ENCODE measurements around the gene TUBAL3.
"Not testable (repeated sequence)": the region's sequence is repeated elsewhere in the genome, so short reads cannot be mapped to it uniquely, and the experiment has no call there.

The TUBAL3 gene

DNA sequence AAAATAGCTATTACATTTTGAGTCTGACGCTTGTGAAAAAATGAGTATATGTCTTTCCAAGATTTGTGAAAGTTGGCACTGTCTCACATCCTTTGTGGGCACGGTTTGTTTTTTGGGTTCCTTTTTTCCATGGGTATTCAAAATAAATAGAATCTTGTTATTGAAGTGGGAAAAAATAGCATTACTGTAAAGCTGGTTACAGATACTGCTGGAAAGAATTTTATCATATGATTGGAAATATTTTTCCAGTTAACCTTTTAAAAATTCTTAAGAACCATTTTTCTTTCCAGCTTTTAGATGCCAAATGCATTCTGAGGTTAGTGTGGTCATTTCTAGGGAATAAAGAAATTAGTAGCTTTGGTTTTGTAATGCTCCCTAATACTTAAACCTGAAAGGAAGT lies 19.1 kb upstream of the TUBAL3 start:
- DNase-seq (ENCODE audit: low spot score), result no peak

DNA sequence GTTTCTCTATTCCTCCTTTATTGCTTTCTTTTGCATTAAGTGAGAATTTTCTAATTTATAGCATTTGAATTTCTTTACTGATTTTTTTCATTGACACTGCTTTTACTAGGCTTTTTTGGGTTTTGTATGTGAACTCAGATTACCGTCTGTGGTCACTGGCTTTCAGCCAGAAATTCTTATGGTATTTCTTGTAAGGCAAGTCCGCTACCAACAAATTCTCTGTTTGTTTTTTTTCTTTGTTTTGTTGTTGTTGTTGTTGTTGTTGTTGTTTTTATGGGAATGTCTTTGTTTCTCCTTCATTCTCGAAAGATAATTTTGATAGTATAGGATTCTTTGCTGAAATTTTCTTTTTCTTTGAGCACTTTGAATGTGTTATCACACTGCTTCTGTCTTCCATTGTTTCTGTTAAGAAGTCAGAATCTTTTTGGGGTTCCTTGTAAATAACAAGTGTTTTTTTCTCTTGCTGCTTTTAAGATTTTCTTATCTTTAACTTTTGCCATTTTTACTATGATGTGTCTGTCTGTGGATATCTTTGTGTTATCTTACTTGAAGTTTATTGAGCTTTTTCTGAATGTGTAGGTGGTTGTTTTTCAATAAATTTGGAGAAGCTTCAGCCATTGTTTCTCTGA lies 15.0 kb upstream of the TUBAL3 start:
- no peak for DNase-seq (ENCODE audit: low spot score)

DNA sequence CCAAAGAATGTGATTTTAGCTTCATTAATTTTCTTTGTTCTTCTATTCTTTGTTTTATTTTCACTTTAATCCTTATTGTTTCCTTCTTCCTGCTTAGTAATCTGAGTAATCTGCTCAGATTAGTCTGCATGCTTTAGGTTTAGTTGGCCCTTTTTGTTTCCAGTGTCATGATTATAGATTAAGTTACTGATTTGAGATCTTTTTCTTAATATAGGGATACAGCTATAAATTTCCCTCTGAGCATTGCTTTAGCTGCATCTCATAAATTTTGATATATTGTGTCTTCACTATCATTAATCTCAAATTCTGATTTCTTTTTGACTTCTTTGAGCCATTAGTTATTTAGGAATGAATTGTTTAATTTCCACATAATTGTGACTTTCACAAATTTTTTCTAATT lies 14.0 kb upstream of the TUBAL3 start:
- no peak for DNase-seq (ENCODE audit: low spot score)

DNA sequence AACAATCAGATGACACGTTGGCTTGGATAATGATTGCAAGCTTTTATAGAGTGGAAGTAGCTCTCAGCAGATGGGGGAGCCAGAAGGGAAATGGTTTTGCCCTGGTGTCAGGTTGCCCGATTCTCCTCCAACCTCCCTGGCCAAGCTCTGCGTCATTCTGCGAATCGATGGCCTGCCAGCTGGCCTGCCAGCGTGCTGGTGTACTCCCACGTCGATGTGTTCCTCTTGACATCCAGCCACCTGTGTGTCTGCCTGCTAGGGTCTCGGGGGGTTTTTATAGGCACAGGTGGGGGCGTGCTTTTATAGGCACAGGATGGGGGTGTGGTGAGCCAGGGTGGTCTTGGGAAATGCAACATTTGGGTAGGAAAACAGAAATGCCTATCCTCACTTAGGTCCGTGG lies 12.4 kb upstream of the TUBAL3 start:
- no peak for DNase-seq (ENCODE audit: low spot score)

DNA sequence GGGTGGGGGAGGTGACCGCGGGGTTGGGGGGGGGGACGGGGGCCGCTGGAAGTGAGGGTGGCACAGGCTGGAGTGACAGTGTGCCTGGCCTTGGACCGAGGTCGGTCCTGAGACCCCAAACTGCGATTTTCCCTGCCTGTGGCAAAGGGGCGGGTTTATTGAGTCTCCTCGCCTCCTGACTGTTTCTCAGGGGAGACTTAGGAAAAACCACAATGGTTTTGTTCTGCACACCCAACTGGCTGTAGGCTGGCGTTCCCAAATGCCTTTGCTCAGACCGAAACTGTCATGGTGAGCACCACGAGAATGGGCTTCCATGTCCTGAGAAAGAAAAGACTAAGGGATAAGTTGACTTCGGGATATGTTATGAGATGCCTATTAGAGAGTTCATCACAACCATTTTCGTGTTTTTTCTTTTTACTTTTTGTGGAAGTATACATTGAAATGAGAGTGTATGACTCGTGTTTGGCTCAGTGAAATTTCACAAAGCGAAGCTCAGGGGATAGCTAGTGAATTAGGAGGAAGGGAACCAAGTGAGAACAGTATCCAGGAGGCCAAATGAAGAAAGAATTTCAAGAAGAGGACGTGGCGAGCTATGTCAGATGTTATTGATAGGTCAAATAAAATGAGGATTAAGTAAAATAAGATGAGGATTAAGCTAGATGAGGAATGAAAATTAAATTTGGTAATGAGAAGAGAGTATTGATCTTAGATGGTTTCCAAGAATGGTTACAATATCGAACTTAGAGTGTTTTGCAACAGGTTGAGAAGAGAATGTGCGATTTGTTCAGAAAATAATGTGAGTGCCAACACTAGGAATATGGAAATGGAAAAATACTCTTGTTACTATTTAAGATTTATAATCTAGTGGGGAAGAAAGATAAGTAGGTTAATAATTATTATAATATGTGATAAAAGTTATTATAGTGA lies 8.6 kb upstream of the TUBAL3 start:
- no peak for DNase-seq (ENCODE audit: low spot score)

DNA sequence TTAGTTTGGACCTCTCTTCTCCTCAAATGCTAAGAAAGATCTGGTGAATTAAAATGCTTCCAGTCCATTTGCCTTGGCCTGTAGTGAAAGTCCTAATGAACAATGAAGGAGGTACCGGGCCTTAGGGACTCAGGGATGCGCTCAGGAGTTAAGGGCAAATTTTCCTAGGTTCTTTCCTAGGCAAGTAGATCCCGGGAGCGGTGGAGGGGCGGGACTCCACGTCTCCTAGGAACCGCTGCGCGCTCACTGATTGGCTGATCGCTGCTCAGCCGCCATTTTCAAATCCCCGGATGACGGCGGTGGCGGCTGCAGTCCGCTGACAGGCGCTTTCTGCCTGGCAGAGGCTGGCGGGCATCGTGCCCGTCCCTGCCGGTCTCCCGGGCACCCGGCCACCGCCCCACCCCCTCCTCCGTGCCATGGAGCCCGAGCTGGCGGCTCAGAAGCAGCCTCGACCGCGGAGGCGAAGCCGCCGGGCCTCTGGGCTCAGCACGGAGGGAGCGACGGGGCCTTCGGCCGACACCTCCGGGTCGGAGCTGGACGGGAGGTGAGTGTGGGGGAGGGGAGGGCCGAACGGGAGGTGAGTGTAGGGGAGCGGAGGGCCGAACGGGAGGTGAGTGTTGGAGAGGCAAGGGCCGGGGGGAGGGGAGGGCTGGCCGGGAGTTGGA lies 7.8 kb upstream of the TUBAL3 start, which contains the start of gene NET1:
TSS of gene NET1 (plus strand) at position 281 of the 665 bp plus-strand sequence. CDS start at position 417, 136 bp downstream.
- DNase-seq (ENCODE audit: low spot score), result peak; percentile 84

DNA sequence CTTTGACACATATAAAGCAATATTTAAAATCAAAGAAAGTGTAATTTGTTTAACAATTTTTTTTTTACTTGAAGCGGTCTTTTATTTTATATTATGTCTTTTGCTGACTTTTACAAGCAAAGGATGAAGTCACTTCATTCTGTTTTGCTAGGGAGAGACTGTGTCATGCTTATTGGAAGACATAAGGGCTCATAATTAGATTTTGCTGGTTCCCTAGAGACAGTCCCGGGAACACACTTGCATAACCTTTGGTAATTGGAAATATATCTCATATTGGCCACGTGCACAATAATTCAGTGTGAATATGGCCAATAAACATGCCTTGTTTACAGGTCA lies 7.3 kb upstream of the TUBAL3 start:
- no peak for DNase-seq (ENCODE audit: low spot score)

DNA sequence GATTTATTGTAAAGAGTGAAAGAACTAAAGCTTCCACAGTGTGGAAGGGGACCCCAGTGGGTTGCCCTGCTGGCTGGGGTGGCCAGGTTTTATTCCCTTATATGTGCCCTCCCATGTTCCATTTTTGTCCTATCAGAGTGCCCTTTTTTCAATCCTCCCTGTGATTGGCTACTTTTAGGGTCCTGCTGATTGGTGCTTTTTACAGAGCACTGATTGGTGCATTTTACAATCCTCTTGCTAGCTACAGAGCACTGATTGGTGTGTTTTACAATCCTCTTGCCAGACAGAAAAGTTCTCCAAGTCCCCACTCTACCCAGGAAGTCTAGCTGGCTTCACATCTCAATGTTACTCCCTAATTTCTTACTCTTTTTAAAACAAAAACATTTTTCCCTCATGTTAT lies 6.2 kb upstream of the TUBAL3 start:
- DNase-seq (ENCODE audit: low spot score), result not testable (repeated sequence)

DNA sequence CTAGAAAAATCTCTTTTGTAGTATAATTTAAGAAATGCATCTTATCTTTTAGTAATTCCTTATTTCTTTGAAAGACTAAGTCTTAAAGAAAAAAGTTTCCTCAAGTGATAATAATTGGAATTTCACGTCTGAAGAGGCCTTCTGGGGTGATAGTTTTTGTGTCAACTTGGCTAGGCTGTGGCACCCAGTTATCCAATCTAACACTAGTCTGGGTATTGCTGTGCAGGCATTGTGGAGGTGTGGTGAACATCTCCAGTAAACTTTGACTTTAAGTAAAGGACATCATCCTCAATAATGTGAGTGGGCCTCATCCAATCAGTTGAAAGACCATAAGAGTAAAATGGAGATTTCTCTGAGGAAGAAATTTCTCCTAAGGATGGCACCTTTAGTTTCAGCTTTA lies 2.3 kb upstream of the TUBAL3 start:
- DNase-seq (ENCODE audit: low spot score), result no peak

DNA sequence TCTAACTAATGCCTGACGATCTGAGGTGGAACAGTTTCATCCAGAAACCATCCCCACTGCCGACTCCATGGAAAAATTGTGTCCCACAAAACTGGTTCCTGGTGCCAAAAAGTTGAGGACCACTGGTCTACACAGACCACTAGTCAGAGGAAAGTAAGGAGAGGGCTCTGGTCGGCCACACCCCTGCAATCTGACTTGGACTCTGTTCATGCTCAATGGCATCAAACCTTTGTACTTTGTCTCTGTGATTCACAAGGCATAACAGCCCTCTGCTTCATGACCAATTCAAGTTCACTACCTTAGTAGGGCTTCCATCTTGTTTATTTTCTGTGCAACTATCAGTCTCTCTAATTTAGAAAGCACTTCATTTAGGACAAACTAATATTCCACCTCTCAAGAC lies 1.8 kb downstream of the TUBAL3 start:
- DNase-seq (ENCODE audit: low spot score), result no peak

DNA sequence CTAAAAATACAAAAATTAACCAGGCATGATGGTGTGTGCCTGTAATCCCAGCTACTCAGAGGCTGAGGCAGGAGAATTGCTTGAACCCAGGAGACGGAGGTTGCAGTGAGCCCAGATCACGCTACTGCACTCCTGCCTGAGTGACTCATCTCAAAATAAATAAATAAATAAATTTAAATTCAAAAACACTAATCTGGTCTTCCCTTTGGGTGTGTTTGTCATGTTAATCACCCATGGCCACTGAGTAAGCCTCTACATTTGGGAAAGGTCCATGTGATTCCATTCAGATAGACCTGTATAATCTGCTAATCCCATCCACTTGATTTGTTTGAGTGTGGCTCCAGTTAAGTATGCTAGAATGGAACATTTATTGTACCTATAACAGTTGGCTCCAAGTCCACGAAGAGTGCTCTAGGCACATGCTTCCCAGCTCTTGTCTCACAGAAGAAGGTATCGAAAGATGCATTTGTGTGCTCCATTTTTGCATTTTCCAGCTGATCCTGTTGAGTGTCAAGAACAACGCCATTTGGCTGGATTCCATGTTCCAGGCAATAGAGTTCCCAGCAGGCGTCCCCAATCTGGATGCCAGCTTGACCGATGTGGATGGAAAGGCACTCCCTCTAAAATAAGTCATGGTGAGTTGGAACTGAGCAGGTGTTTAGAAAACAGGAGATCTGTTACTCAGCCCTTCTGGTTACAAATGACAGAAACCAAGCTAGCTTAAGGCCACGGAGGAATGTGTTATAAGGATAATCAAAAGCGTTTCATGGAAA lies 4.0 kb downstream of the TUBAL3 start:
- no peak for DNase-seq (ENCODE audit: low spot score)

DNA sequence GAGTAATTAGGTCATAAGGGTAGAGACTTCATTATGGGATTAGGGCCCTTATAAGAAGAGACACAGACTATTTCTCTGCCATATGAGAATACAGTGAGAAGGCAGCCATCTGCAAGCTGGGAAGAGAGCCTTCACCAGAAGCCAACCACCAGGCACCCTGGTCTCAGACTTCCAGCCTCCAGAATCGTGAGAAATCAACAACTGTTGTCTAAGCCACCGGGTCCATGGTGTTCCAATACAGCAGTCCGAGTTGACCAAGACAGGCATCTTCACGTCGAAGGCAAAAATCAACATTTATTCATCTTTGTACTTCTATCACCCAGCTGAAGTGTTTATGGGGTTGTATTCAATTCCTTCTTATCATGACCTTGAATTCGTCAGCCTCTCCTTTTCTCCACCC lies 5.3 kb downstream of the TUBAL3 start:
- DNase-seq (ENCODE audit: low spot score), result no peak

DNA sequence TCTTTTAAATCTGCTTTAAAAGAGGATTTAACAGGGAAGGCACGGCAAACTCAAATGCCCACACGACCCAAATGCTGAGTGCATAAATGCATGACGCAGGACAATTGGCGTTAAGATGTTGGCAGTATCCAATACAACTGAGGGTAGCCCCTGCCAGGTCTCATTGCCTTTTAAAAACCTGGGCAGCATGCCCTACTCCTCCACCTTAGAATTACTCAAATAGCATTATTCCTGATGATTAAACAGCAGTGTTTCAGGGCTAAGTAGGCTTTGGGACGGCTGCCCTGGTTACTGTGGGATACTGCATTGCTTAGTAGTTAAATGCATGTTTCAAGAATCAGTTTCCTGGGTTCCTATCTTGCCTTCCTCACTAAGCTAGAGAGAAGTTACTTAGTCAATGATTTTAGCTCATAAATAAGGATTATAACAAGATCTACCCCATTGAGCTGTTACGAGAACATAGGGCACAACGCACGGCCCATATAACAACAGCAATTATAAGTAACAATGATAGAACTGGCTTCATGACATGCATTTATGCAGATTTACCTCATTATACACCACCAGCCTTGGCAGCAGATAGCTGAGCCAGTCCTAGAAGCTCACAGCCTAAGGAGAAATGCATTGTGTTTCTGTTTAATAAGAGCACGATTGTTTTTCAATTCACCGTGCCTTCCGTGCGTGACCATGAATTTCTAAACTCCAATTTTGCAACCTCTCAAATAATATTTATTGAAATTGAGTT lies 7.9 kb downstream of the TUBAL3 start:
- DNase-seq (ENCODE audit: low spot score), result no peak

DNA sequence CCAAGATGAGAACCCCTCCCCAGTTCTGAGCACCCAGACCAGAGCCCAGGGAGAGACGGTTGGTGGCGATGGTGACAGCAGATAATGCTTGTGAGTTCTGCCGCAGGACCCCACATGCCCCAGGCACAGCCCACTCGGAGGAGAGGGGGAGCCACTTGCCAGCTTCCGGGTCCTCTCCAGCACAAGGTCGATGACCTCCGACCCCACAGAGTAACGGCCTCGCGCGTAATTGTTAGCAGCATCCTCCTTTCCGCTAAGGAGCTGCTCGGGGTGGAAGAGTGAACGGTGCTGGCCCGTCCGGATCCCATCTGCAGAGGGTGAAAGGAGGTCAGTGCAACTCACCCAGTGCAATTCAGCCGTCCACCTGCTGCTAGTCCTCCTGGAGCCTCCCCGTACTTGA lies 9.5 kb downstream of the TUBAL3 start:
- no peak for DNase-seq (ENCODE audit: low spot score)

DNA sequence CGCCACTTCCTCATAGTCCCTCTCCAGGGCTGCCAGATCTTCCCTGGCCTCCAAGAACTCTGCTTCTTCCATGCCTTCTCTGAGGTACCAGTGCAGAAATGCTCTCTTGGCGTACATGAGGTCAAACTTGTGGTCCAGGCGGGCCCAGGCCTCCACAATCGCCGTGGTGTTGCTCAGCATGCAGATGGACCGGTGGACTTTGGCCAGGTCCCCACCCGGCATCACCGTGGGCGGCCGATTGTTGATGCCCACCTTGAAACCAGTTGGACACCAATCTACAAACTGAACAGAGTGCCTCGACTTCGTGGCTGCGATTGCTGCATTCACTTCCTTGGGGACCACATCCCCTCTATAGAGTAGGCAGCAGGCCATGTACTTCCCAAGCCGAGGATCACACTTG lies 11.1 kb downstream of the TUBAL3 start:
- no peak for DNase-seq (ENCODE audit: low spot score)

DNA sequence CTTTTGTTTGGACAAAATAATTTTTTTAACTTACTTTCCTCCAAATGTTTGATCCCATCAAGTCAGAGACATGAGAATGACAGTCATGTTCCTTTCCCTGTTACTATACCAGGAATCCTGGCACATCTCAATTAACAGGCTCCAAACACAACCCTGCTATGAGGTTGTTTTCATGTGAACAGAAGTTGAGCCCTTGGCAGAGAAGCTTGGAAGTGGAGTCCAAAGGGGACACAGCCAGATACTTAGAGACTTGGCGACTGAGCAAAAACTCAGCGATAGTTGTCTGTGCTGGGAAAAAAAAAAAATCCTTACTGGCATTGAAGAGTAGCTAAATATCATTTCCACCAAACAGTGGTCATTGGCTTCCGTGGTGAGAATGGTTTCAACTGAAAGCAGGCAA lies 12.8 kb downstream of the TUBAL3 start:
- no peak for DNase-seq (ENCODE audit: low spot score)

DNA sequence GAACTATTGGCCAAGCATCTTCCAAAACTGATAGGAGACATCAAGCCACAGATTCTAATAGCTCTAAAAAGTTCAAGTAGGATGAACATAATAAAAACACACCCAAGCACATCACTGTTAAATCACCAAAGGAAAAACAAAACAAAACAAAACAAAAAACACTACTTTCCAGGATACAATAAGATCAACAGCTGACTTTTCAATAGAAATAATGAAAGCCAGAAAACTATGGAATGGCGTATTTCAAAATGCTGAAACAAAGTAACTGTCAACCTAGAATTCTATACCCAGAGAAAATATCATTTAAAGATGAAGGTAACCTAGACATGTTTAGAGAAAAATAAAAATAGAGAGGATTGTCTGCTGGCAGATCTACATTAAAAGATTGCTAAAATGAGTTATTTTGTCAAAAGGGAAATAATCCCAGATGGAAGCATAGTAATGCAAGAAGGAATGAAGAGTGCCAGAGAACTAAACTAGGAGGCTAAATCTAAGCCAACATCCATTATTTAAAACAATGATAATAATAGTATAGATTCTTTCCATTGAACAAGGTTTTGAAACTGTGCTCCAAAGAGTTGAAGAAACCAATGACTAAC lies 13.9 kb downstream of the TUBAL3 start:
- DNase-seq (ENCODE audit: low spot score), result no peak

DNA sequence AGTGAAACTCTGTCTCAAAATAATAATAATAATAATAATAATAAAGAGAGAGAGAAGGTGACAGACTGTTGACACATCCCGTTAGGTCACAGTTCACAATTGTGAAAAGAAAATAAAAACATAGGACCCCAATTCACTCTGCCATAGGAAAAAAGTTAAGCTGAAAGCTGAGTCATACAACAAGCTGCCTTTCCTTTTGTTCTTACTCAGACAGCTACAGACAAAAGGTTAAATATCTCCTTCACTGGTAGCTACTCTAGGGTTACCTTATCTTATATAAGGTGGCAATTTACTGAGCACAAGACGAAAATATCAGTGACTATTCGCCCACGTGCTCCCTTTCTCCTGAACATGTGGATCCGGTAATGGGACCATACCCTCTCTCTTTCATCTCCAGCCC lies 17.5 kb downstream of the TUBAL3 start:
- DNase-seq (ENCODE audit: low spot score), result peak; percentile 24

DNA sequence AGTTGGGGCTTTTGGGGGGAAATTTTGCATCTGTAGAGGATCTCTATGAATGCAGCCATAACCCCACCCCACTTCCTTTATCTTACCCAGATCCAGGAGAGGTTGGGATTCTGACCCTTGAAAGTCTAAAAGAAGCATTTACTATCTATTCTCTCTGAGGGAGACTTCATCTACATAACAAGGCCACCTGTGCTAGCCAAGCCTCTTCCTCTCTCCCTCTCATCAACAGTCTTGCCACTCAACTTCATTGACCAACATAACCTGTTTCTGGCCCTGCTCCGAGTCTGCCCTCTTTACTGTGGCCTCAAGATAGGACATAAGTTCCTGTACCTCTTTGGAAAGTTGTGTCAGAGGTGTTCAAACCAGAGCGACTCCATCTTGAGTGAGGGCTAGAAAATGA lies 19.4 kb downstream of the TUBAL3 start:
- DNase-seq (ENCODE audit: low spot score), result no peak

DNA sequence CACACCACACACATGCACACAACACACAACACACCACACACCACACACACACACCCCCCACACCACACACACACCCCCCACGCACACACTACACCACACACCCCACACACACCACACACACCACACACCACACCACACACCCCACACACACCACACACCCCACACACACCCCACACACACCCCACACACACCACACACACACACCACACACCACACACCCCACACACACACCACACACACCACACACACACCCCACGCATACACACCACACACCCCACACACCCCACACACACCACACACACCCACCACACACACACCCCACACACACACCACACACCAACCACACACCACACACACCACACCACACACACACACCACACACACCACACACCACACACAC lies 23.4 kb downstream of the TUBAL3 start:
- DNase-seq (ENCODE audit: low spot score), result no peak

DNA sequence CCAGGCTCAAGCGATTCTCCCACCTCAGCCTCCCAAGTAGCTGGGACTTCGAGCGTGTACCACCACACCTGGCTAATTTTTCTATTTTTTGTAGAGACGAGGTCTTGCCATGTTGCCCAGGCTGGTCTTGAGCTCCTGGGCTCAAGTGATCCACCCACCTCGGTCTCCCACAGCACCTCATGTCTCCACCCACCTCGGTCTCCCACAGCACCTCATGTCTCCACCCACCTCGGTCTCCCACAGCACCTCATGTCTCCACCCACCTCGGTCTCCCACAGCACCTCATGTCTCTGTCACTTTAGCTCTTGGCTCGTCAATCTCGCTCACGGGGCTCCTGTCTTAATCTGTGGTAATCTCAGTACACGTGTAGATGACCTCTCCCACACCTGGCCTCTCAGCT lies 24.2 kb downstream of the TUBAL3 start:
- not testable (repeated sequence) for DNase-seq (ENCODE audit: low spot score)
